ENCODE results near the gene ZNF275.

Gene ZNF275

GRCh38 chrX:153392642-153393321 is 58.8 kb downstream of the ZNF275 start:
- no peak for TF ChIP-seq CTCF (IDR thresholded peaks at IDR 0.05; ENCODE audit: low read depth, low read length)
- DNase-seq (ENCODE audit: extremely low read depth, low read depth) = no peak

DNA sequence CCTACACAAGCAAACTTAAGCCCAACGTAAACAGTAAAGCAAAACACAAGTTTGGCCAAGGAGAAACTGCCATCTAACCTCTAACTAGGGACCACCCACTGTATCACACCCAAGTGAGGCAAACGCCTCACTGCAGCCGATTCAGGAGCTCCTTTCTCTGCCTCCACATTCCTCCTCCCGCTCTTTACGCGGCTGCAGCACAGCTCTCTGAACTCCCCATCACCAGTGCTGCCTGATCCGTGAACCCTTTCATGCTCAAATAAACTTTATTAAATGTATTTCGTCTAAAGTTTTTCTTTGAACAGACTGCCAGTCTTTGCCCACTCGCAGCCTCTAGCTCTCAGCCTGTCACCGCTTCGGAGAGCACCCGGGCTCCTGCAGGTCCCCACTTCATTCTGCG is 60.7 kb downstream of the ZNF275 start:
- DNase-seq (ENCODE audit: extremely low read depth, low read depth) = no peak
- TF ChIP-seq CTCF (IDR thresholded peaks at IDR 0.05; ENCODE audit: low read depth, low read length) = no peak

DNA sequence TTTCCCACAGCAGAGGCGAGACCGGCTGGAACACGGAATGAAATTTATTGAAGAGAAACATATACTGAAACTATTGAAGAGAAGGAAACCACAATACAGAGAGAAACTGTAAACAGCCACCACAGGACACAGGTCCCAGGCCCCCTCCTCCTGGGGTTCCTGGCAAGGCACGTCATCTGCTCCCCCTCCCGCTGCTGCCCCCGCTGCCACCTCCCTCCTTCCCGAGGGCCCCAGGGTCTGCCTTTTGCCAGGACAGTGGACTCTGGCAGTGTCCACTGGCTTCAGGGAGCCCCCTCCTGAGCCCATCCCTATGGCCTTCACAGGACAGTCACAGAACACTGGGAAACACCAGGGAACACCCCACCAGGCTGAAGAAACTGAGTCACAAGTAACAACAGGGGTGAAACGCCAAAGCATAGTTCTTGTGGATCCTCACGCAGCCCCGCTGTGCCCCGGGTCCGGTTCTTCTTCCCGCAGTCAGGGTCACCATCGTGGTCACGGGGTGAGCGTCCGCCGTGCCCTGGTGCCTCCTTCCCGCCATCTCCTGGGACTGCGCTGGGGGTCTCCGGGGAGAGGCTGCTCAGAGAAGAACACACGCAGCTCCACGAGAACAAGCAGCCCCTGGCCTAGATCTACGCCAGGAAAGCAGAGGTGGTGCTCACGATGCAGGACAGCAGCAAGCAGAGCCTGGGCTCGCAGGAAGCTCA is 61.8 kb downstream of the ZNF275 start:
- no peak for TF ChIP-seq CTCF (IDR thresholded peaks at IDR 0.05; ENCODE audit: low read depth, low read length)
- DNase-seq (ENCODE audit: extremely low read depth, low read depth) = no peak

DNA sequence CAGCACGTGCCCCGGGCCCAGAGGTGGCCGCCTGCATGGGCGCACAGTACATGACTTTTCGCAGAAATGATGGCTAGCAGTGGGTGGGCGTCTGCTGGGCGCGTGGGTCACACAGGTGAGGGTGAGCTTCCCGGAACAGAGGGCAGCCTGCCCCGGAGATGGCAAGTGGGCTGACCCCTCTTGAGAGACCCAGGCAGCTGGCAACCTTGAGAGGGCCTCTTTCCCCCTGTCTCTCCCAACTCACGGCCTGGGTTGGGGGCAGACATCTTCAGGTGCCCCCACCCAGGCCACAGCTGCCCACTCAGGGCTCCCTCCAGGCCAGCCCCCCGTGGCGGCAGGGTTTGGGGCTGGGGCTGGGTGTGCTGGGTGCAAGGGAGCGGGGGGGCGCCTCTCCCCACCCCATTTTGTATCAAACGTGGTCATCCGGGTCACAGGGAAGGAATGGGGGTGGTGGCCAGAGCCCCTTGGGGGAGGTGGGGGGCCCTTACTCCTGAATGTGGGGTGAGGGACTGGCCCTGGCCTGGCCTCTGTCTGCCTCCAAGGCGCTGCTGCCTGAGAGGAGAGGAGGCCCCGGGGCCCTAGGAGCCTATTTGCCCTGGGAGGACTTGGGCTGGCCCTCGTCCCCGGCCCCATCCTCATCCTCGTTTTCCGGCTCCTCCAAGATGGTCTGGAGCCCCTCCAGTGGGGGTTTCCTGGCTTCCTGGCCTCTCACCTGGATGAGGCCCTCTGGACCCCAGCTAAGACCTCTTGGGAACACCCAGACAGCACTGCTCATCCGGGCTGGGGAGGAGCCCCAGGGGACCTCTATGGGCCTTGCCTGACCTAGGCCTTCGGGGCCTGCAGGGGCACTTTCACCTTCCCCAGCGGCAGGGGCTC is 62.6 kb downstream of the ZNF275 start:
- no peak for TF ChIP-seq CTCF (IDR thresholded peaks at IDR 0.05; ENCODE audit: low read depth, low read length)

GRCh38 chrX:153397256-153397960 is 63.5 kb downstream of the ZNF275 start:
- no peak for TF ChIP-seq CTCF (IDR thresholded peaks at IDR 0.05; ENCODE audit: low read depth, low read length)
- no peak for DNase-seq (ENCODE audit: extremely low read depth, low read depth)

More for the DNA sequence above, 62.6 kb downstream of the ZNF275 start:
- no peak for DNase-seq (ENCODE audit: extremely low read depth, low read depth)

DNA sequence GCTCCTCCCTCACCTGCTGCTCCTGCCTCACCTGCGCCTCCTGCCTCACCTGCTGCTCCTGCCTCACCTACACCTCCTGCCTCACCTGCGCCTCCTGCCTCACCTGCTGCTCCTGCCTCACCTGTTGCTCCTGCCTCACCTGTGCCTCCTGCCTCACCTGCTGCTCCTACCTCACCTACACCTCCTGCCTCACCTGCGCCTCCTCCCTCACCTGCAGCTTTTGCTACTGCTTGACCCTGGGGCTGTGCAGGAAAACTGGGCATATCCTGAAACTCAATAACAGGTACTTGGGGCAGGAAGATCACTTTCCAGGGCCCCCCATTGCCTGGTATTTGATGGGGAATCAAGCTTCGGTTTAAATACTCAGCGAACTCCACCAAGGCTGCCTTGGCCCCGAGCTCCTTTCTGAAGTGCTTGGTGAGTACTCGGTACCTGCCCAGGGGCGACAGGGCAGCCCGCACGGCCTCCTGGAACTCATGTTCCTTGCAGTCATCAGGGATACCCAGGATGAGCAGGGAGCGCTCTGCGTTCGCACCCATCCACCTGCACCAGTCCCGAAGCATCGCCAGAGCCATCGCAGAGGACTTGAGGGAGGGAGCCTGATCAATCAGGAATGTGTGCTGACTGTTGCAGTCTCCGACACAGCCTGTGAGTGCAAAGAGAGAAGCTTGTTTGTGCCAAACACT is 64.5 kb downstream of the ZNF275 start:
- TF ChIP-seq CTCF (IDR thresholded peaks at IDR 0.05; ENCODE audit: low read depth, low read length) = no peak

More for the DNA sequence above, 64.5 kb downstream of the ZNF275 start:
- DNase-seq (ENCODE audit: extremely low read depth, low read depth) = no peak

Measured in AG09319 (cell line).